ENCODE data around the gene PCNX2. TPM values are rescaled to one million over a fixed set of nuclear protein-coding genes. Genes with fewer than 3 reads are reported as not detected.

The PCNX2 gene
- total and polyA plus RNA-seq, 2 experiments from 2014 or later, result 42.9 to 88.3 TPM

DNA sequence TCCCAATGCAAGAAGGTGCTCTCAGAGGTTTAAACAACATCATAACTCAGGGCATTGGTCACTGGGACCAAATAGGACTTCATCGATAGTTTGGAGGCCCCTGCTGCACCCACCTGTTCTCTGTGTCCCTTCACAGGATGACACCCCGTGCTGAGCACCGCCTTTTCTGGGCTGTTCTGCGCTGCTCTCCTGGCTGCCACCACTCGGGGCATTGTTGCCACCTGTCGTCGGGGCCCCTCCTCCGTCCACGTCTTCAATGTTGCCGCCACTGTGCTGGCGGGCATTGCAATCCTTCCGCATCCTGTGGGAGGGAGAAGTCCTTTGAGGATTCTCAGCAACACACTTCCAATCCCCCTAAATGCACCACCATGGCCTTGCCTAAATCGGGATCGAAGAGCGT is 297.4 kb downstream of the PCNX2 start (continued):
- TF ChIP-seq, protein P1, sequence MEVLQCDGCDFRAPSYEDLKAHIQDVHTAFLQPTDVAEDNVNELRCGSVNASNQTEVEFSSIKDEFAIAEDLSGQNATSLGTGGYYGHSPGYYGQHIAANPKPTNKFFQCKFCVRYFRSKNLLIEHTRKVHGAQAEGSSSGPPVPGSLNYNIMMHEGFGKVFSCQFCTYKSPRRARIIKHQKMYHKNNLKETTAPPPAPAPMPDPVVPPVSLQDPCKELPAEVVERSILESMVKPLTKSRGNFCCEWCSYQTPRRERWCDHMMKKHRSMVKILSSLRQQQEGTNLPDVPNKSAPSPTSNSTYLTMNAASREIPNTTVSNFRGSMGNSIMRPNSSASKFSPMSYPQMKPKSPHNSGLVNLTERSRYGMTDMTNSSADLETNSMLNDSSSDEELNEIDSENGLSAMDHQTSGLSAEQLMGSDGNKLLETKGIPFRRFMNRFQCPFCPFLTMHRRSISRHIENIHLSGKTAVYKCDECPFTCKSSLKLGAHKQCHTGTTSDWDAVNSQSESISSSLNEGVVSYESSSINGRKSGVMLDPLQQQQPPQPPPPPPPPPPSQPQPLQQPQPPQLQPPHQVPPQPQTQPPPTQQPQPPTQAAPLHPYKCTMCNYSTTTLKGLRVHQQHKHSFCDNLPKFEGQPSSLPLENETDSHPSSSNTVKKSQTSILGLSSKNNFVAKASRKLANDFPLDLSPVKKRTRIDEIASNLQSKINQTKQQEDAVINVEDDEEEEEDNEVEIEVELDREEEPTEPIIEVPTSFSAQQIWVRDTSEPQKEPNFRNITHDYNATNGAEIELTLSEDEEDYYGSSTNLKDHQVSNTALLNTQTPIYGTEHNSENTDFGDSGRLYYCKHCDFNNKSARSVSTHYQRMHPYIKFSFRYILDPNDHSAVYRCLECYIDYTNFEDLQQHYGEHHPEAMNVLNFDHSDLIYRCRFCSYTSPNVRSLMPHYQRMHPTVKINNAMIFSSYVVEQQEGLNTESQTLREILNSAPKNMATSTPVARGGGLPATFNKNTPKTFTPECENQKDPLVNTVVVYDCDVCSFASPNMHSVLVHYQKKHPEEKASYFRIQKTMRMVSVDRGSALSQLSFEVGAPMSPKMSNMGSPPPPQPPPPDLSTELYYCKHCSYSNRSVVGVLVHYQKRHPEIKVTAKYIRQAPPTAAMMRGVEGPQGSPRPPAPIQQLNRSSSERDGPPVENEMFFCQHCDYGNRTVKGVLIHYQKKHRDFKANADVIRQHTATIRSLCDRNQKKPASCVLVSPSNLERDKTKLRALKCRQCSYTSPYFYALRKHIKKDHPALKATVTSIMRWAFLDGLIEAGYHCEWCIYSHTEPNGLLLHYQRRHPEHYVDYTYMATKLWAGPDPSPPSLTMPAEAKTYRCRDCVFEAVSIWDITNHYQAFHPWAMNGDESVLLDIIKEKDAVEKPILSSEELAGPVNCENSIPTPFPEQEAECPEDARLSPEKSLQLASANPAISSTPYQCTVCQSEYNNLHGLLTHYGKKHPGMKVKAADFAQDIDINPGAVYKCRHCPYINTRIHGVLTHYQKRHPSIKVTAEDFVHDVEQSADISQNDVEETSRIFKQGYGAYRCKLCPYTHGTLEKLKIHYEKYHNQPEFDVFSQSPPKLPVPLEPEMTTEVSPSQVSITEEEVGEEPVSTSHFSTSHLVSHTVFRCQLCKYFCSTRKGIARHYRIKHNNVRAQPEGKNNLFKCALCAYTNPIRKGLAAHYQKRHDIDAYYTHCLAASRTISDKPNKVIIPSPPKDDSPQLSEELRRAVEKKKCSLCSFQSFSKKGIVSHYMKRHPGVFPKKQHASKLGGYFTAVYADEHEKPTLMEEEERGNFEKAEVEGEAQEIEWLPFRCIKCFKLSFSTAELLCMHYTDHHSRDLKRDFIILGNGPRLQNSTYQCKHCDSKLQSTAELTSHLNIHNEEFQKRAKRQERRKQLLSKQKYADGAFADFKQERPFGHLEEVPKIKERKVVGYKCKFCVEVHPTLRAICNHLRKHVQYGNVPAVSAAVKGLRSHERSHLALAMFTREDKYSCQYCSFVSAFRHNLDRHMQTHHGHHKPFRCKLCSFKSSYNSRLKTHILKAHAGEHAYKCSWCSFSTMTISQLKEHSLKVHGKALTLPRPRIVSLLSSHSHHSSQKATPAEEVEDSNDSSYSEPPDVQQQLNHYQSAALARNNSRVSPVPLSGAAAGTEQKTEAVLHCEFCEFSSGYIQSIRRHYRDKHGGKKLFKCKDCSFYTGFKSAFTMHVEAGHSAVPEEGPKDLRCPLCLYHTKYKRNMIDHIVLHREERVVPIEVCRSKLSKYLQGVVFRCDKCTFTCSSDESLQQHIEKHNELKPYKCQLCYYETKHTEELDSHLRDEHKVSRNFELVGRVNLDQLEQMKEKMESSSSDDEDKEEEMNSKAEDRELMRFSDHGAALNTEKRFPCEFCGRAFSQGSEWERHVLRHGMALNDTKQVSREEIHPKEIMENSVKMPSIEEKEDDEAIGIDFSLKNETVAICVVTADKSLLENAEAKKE (CRISPR knock-in tag; IDR thresholded peaks at IDR 0.05), result no peak
- no peak for TF ChIP-seq ZNF331 (CRISPR knock-in tag; IDR thresholded peaks at IDR 0.05; ENCODE audit: low read depth)
- TF ChIP-seq, protein P2, sequence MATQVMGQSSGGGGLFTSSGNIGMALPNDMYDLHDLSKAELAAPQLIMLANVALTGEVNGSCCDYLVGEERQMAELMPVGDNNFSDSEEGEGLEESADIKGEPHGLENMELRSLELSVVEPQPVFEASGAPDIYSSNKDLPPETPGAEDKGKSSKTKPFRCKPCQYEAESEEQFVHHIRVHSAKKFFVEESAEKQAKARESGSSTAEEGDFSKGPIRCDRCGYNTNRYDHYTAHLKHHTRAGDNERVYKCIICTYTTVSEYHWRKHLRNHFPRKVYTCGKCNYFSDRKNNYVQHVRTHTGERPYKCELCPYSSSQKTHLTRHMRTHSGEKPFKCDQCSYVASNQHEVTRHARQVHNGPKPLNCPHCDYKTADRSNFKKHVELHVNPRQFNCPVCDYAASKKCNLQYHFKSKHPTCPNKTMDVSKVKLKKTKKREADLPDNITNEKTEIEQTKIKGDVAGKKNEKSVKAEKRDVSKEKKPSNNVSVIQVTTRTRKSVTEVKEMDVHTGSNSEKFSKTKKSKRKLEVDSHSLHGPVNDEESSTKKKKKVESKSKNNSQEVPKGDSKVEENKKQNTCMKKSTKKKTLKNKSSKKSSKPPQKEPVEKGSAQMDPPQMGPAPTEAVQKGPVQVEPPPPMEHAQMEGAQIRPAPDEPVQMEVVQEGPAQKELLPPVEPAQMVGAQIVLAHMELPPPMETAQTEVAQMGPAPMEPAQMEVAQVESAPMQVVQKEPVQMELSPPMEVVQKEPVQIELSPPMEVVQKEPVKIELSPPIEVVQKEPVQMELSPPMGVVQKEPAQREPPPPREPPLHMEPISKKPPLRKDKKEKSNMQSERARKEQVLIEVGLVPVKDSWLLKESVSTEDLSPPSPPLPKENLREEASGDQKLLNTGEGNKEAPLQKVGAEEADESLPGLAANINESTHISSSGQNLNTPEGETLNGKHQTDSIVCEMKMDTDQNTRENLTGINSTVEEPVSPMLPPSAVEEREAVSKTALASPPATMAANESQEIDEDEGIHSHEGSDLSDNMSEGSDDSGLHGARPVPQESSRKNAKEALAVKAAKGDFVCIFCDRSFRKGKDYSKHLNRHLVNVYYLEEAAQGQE (IDR thresholded peaks at IDR 0.05; ENCODE audit: unreplicated experiment), result no peak

DNA sequence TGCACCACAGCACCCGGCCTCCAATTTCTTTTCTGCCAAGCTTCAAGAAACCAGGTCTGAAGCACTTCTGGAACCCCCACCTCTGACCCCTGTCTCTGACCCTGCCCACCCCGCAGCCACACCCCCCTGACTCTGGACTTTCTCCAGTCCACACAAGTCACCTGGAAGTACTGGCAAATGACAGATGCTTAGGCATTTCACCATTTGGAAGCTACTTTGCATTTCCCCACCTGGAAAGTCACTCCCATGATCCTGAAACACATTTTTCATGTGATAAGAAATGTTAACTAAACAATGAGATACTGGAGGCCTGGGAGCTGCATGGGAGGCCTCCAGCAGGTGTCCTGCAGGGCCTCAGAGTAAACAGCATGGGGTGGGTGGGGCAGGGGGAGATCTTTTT is 299.4 kb downstream of the PCNX2 start:
- Histone ChIP-seq H3K27me3 (ENCODE audit: insufficient read depth) (no peaks in the 10 kb centered on the region), H3F3A (replicated peaks; ENCODE audit: low read depth) (no peaks in the 10 kb centered on the region), H3K4me2 (no peak overlapping the region), H3K27ac (ENCODE audit: low read depth) (no peak overlapping the region), H3K4me1 (ENCODE audit: insufficient read depth) (no peaks in the 10 kb centered on the region), H2AFZ (no peak overlapping the region), H3K36me3 (ENCODE audit: insufficient read depth) (peaks cover 34% of the 10 kb centered on the region), H4K20me1 (replicated peaks; ENCODE audit: insufficient read depth) (no peaks in the 10 kb centered on the region), H3K4me3 (no peak overlapping the region), H3K9me2 (ENCODE audit: insufficient read depth) (no peaks in the 10 kb centered on the region), H3K79me2 (replicated peaks; ENCODE audit: insufficient read depth) (no peaks in the 10 kb centered on the region)
- Mint-ChIP-seq H3K4me3 (no peak overlapping the region), H3K36me3 (ENCODE audit: low read depth) (peaks cover 97% of the 10 kb centered on the region), H3K9me3 (peaks cover 33% of the 10 kb centered on the region), H3K4me1 (no peaks in the 10 kb centered on the region), H3K27me3 (ENCODE audit: insufficient read depth, low read depth, poor library complexity) (peaks cover 10% of the 10 kb centered on the region), H3K27ac (no peak overlapping the region)
- ATAC-seq (no peak), DNase-seq (ENCODE audit: low spot score) (no peak)
- TF ChIP-seq, protein P2 (IDR thresholded peaks at IDR 0.05; ENCODE audit: unreplicated experiment), result no peak
- TF ChIP-seq, protein P3, sequence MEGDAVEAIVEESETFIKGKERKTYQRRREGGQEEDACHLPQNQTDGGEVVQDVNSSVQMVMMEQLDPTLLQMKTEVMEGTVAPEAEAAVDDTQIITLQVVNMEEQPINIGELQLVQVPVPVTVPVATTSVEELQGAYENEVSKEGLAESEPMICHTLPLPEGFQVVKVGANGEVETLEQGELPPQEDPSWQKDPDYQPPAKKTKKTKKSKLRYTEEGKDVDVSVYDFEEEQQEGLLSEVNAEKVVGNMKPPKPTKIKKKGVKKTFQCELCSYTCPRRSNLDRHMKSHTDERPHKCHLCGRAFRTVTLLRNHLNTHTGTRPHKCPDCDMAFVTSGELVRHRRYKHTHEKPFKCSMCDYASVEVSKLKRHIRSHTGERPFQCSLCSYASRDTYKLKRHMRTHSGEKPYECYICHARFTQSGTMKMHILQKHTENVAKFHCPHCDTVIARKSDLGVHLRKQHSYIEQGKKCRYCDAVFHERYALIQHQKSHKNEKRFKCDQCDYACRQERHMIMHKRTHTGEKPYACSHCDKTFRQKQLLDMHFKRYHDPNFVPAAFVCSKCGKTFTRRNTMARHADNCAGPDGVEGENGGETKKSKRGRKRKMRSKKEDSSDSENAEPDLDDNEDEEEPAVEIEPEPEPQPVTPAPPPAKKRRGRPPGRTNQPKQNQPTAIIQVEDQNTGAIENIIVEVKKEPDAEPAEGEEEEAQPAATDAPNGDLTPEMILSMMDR (conservative IDR thresholded peaks at IDR 0.05; ENCODE audit: low read depth in 2 of 2), result no peak
- TF ChIP-seq POLR2AphosphoS5 (IDR thresholded peaks at IDR 0.05; ENCODE audit: low read depth) (no peak), STAT1 (IDR thresholded peaks at IDR 0.05; ENCODE audit: unreplicated experiment) (no peak), NANOG (IDR thresholded peaks at IDR 0.05; ENCODE audit: borderline replicate concordance) (no peak), CREB1 (CRISPR knock-in tag; IDR thresholded peaks at IDR 0.05; ENCODE audit: low read depth) (no peak)
- TF ChIP-seq, protein P4, sequence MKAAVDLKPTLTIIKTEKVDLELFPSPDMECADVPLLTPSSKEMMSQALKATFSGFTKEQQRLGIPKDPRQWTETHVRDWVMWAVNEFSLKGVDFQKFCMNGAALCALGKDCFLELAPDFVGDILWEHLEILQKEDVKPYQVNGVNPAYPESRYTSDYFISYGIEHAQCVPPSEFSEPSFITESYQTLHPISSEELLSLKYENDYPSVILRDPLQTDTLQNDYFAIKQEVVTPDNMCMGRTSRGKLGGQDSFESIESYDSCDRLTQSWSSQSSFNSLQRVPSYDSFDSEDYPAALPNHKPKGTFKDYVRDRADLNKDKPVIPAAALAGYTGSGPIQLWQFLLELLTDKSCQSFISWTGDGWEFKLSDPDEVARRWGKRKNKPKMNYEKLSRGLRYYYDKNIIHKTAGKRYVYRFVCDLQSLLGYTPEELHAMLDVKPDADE (IDR thresholded peaks at IDR 0.05), result no peak
